GM23338 (cell line): ENCODE data around the gene FUZ. TPM values are rescaled to one million over a fixed set of nuclear protein-coding genes. Genes with fewer than 3 reads are reported as not detected.

Source experiments
- ATAC-seq: fragments of 200-7000 bp; cut with Tn5 transposase; 3 replicates; pipeline ENCODE4 v1.9.1; 2020
- DNase-seq: peaks from one replicate; pipeline ENCODE4 v3.0.0-alpha.2; 2015; ENCODE audit warnings: low spot score
- H2AFZ ChIP-seq: fragments of 200-600 bp; sonication (generic); 2 replicates; pipeline ENCODE4 v1.8.0; 2016; ENCODE audit warnings: antibody characterized with exemption, mild to moderate bottlenecking, moderate library complexity
- H3F3A ChIP-seq: fragments of 200-600 bp; sonication (generic); replicated peaks from 2 replicates; pipeline ENCODE4 v1.8.0; 2017; ENCODE audit warnings: antibody characterized with exemption, mixed run types, low read depth
- H3K27ac ChIP-seq: fragments of 200-600 bp; sonication (generic); 2 replicates; pipeline ENCODE4 v1.6.1; 2016; ENCODE audit warnings: low read depth
- H3K27me3 ChIP-seq: fragments of 200-600 bp; sonication (generic); 2 replicates; pipeline ENCODE4 v1.8.0; 2016; ENCODE audit warnings: mild to moderate bottlenecking, mixed run types, moderate library complexity; ENCODE audit not compliant: insufficient read depth
- H3K36me3 ChIP-seq: fragments of 200-600 bp; sonication (generic); 2 replicates; pipeline ENCODE4 v1.8.0; 2016; ENCODE audit warnings: mild to moderate bottlenecking; ENCODE audit not compliant: insufficient read depth
- H3K4me1 ChIP-seq: fragments of 200-600 bp; sonication (generic); 2 replicates; pipeline ENCODE4 v1.8.0; 2016; ENCODE audit warnings: mild to moderate bottlenecking, moderate library complexity; ENCODE audit not compliant: insufficient read depth
- H3K4me2 ChIP-seq: fragments of 200-600 bp; sonication (generic); 2 replicates; pipeline ENCODE4 v1.7.1; 2017; ENCODE audit warnings: mixed run types
- H3K4me3 ChIP-seq: fragments of 200-600 bp; sonication (generic); 2 replicates; pipeline ENCODE4 v1.6.1; 2016; ENCODE audit warnings: mixed run types
- H3K79me2 ChIP-seq: fragments of 200-600 bp; sonication (generic); replicated peaks from 2 replicates; pipeline ENCODE4 v1.8.0; 2017; ENCODE audit warnings: mild to moderate bottlenecking; ENCODE audit not compliant: insufficient read depth
- H3K9me2 ChIP-seq: fragments of 200-600 bp; sonication (generic); 2 replicates; pipeline ENCODE4 v1.8.0; 2017; ENCODE audit not compliant: insufficient read depth
- H4K20me1 ChIP-seq: fragments of 200-600 bp; sonication (generic); replicated peaks from 2 replicates; pipeline ENCODE4 v1.8.0; 2017; ENCODE audit warnings: mild to moderate bottlenecking; ENCODE audit not compliant: insufficient read depth
- H3K27ac Mint-ChIP-seq: 2 replicates; pipeline ENCODE4 v1.8.0; 2020; ENCODE audit warnings: inconsistent platforms, mild to moderate bottlenecking, moderate library complexity, mixed read lengths
- H3K27me3 Mint-ChIP-seq: 3 replicates; pipeline ENCODE4 v1.8.0; 2022; ENCODE audit warnings: low read depth, mild to moderate bottlenecking, moderate library complexity, mixed read lengths, inconsistent platforms; ENCODE audit not compliant: insufficient read depth, poor library complexity
- H3K36me3 Mint-ChIP-seq: 3 replicates; pipeline ENCODE4 v1.8.0; 2021; ENCODE audit warnings: low read depth, mild to moderate bottlenecking, inconsistent platforms, moderate library complexity, mixed read lengths
- H3K4me1 Mint-ChIP-seq: 3 replicates; pipeline ENCODE4 v1.8.0; 2020; ENCODE audit warnings: mild to moderate bottlenecking, inconsistent platforms, mixed read lengths
- H3K4me3 Mint-ChIP-seq: 3 replicates; pipeline ENCODE4 v1.8.0; 2021; ENCODE audit warnings: moderate library complexity, mild to moderate bottlenecking, inconsistent platforms, mixed read lengths
- H3K9me3 Mint-ChIP-seq: 3 replicates; pipeline ENCODE4 v1.8.0; 2020; ENCODE audit warnings: moderate library complexity, mild to moderate bottlenecking, inconsistent platforms, mixed read lengths
- CREB1 ChIP-seq: fragments of 250-450 bp; sonication (Bioruptor Pico); IDR thresholded peaks from 2 replicates; pipeline ENCODE4 v1.5.0; 2020; ENCODE audit warnings: low read depth, mild to moderate bottlenecking, moderate library complexity
- EZH2 ChIP-seq: fragments of 200-600 bp; sonication (generic); IDR thresholded peaks from one replicate; pipeline ENCODE4 v1.8.0; 2017; ENCODE audit warnings: antibody characterized with exemption, mild to moderate bottlenecking, low read depth; ENCODE audit not compliant: unreplicated experiment
- JUNB ChIP-seq: IDR thresholded peaks from one replicate; pipeline ENCODE4 v1.6.1; 2016; ENCODE audit warnings: antibody characterized with exemption; ENCODE audit not compliant: unreplicated experiment
- NANOG ChIP-seq: IDR thresholded peaks from 2 replicates; pipeline ENCODE4 v1.6.1; 2016; ENCODE audit warnings: antibody characterized with exemption, borderline replicate concordance
- ZNF462 ChIP-seq: fragments of 250-450 bp; sonication (Bioruptor Pico); IDR thresholded peaks from 2 replicates; pipeline ENCODE4 v1.5.0; 2020; ENCODE audit warnings: mild to moderate bottlenecking, moderate library complexity
- polyA plus RNA-seq: library from polyadenylated mRNA; unstranded; fragments of >200 nt; fragmentation: Nextera tagmentation; extraction: Ambion mirVana; gene quantifications from 2 replicates; pipeline ENCODE4 v1.2.1, GENCODE V29; 2016
- total RNA-seq: library from RNA; depleted of rRNA; stranded (reverse); fragments of >200 nt; shearing (Covaris generic); gene quantifications from 2 replicates; pipeline ENCODE4 v1.2.3, GENCODE V29; 2014
- TF ChIP-seq, protein P1 (sequence below), 2 experiments: fragments of 200-600 bp in 1 of 2; sonication (generic) in 1 of 2; conservative IDR thresholded peaks; 2 replicates each; pipeline versions ENCODE4 v1.5.1 to v1.6.1; 2016 to 2017; ENCODE audit warnings: antibody characterized with exemption in 2 of 2, low read depth in 2 of 2, mild to moderate bottlenecking in 2 of 2, moderate library complexity in 1 of 2
- TF ChIP-seq, protein P2 (sequence below): IDR thresholded peaks from one replicate; pipeline ENCODE4 v1.6.1; 2018; ENCODE audit warnings: antibody characterized with exemption; ENCODE audit not compliant: unreplicated experiment
- TF ChIP-seq, protein P3 (sequence below): IDR thresholded peaks from 2 replicates; pipeline ENCODE4 v1.6.1; 2016; ENCODE audit warnings: antibody characterized with exemption

Gene FUZ
- total and polyA plus RNA-seq, 2 experiments from 2014 or later: 24.3 to 34.8 TPM

DNA sequence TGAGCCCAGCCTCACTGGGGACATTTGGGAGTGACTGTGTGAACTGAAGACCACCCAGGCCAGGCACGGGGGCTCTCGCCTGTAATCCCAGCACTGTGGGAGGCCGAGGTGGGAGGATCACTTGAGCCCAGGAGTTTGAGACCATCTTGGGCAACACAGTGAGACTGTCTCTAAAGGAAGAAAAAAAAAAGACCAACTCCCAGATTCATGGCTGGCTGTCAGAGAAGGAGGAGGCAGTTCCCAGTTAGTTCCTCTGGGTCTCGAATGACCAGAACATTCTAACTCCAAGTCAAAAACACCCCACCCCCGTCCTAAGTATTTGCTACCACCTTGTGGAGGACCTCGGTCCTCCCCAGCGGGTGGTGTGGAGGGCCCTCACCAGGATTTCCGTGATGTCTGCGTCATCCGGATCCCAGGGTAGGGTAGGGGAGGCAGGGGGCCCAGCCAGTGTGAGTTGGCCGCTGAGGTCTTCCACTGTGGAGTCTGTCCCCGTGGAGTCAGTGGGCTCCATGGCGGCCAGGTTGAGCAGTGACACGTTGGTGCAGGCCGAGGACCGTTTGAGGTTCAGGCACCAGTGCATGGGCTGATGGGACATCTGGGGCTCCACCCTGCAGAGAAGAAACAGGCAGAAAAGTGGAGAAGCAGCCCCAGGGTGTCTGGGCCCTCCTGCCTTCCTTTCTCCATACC is 51.3 kb downstream of the FUZ start:
- peak; percentile 73 for DNase-seq
- no peaks in the 10 kb centered on the region for H3K36me3 ChIP-seq
- H2AFZ ChIP-seq: peak overlapping the region; percentile 39
- H3K27me3 ChIP-seq: no peaks in the 10 kb centered on the region
- H4K20me1 ChIP-seq: no peaks in the 10 kb centered on the region
- ATAC-seq: no peak
- H3K9me2 ChIP-seq: no peaks in the 10 kb centered on the region
- H3K4me1 Mint-ChIP-seq: peaks cover 19% of the 10 kb centered on the region
- H3K4me3 ChIP-seq: no peak overlapping the region
- H3K36me3 Mint-ChIP-seq: no peaks in the 10 kb centered on the region
- peaks cover 3% of the 10 kb centered on the region; the same call in 1 of the 3 replicates for H3K9me3 Mint-ChIP-seq
- peaks cover 7% of the 10 kb centered on the region; the same call in 1 of the 2 replicates for H3K4me1 ChIP-seq
- H3K27ac ChIP-seq: peak overlapping the region; percentile 32; the same call in 1 of the 2 replicates
- H3K4me3 Mint-ChIP-seq: no peak overlapping the region
- H3K4me2 ChIP-seq: no peak overlapping the region
- H3K27me3 Mint-ChIP-seq: peaks cover 14% of the 10 kb centered on the region
- H3F3A ChIP-seq: peaks cover 6% of the 10 kb centered on the region; the same call in 1 of the 2 replicates
- no peak for TF ChIP-seq CREB1 (CRISPR knock-in tag)
- TF ChIP-seq, protein P1, sequence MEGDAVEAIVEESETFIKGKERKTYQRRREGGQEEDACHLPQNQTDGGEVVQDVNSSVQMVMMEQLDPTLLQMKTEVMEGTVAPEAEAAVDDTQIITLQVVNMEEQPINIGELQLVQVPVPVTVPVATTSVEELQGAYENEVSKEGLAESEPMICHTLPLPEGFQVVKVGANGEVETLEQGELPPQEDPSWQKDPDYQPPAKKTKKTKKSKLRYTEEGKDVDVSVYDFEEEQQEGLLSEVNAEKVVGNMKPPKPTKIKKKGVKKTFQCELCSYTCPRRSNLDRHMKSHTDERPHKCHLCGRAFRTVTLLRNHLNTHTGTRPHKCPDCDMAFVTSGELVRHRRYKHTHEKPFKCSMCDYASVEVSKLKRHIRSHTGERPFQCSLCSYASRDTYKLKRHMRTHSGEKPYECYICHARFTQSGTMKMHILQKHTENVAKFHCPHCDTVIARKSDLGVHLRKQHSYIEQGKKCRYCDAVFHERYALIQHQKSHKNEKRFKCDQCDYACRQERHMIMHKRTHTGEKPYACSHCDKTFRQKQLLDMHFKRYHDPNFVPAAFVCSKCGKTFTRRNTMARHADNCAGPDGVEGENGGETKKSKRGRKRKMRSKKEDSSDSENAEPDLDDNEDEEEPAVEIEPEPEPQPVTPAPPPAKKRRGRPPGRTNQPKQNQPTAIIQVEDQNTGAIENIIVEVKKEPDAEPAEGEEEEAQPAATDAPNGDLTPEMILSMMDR (conservative IDR thresholded peaks at IDR 0.05; ENCODE audit: low read depth in 2 of 2): peak; percentile 35 to 58
- TF ChIP-seq, protein P2, sequence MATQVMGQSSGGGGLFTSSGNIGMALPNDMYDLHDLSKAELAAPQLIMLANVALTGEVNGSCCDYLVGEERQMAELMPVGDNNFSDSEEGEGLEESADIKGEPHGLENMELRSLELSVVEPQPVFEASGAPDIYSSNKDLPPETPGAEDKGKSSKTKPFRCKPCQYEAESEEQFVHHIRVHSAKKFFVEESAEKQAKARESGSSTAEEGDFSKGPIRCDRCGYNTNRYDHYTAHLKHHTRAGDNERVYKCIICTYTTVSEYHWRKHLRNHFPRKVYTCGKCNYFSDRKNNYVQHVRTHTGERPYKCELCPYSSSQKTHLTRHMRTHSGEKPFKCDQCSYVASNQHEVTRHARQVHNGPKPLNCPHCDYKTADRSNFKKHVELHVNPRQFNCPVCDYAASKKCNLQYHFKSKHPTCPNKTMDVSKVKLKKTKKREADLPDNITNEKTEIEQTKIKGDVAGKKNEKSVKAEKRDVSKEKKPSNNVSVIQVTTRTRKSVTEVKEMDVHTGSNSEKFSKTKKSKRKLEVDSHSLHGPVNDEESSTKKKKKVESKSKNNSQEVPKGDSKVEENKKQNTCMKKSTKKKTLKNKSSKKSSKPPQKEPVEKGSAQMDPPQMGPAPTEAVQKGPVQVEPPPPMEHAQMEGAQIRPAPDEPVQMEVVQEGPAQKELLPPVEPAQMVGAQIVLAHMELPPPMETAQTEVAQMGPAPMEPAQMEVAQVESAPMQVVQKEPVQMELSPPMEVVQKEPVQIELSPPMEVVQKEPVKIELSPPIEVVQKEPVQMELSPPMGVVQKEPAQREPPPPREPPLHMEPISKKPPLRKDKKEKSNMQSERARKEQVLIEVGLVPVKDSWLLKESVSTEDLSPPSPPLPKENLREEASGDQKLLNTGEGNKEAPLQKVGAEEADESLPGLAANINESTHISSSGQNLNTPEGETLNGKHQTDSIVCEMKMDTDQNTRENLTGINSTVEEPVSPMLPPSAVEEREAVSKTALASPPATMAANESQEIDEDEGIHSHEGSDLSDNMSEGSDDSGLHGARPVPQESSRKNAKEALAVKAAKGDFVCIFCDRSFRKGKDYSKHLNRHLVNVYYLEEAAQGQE: no peak
- no peak for TF ChIP-seq NANOG
- no peak for TF ChIP-seq EZH2
- no peaks in the 10 kb centered on the region for H3K79me2 ChIP-seq
- H3K27ac Mint-ChIP-seq: no peak overlapping the region

DNA sequence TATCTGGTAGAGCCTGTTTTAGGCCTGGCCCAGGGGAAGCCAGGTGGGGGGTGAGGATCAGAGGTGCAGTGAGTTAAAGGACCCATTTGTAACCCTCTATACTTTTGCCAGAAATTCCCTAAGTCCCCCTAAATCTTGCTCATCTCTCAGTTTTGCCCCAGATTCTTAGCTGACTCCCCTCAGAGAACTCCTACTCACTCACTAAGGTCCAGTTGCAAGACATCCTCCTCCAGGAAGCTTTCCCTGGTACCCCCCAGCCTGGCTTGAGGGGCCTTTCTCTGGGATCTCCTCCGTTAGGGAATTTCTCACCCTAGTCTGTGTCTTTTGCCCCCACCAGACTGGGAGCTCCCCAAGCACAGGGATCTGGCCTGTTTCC is 51.9 kb downstream of the FUZ start:
- Histone ChIP-seq H3K27me3 (no peaks in the 10 kb centered on the region), H3K9me2 (no peaks in the 10 kb centered on the region), H3K4me1 (peaks cover 7% of the 10 kb centered on the region; the same call in 1 of the 2 replicates), H3F3A (peaks cover 6% of the 10 kb centered on the region; the same call in 1 of the 2 replicates), H4K20me1 (no peaks in the 10 kb centered on the region), H3K27ac (peak overlapping the region; percentile 32; the same call in 1 of the 2 replicates), H3K79me2 (no peaks in the 10 kb centered on the region), H3K4me2 (no peak overlapping the region), H2AFZ (peak overlapping the region; percentile 39; the same call in 1 of the 2 replicates), H3K36me3 (no peaks in the 10 kb centered on the region), H3K4me3 (no peak overlapping the region)
- Mint-ChIP-seq H3K27ac (no peak overlapping the region), H3K4me1 (peaks cover 19% of the 10 kb centered on the region), H3K4me3 (no peak overlapping the region), H3K9me3 (peaks cover 4% of the 10 kb centered on the region; the same call in 1 of the 3 replicates), H3K27me3 (peaks cover 14% of the 10 kb centered on the region), H3K36me3 (no peaks in the 10 kb centered on the region)
- no peak for DNase-seq
- ATAC-seq: no peak
- TF ChIP-seq, protein P3, sequence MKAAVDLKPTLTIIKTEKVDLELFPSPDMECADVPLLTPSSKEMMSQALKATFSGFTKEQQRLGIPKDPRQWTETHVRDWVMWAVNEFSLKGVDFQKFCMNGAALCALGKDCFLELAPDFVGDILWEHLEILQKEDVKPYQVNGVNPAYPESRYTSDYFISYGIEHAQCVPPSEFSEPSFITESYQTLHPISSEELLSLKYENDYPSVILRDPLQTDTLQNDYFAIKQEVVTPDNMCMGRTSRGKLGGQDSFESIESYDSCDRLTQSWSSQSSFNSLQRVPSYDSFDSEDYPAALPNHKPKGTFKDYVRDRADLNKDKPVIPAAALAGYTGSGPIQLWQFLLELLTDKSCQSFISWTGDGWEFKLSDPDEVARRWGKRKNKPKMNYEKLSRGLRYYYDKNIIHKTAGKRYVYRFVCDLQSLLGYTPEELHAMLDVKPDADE: no peak
- TF ChIP-seq JUNB (no peak), ZNF462 (CRISPR knock-in tag) (no peak), NANOG (no peak)
